ENCODE measurements around the gene NOP16. TPM values are rescaled to one million over a fixed set of nuclear protein-coding genes. Genes with fewer than 3 reads are reported as not detected.

Gene NOP16
- total and polyA plus RNA-seq, 2 of the 13 experiments (the other 11 are each of a cell fraction or from before 2014, with no cell fraction given): 43.3 to 48.4 TPM

GRCh38 chr5:176391479-176391878, 3.1 kb upstream of the NOP16 start (continued):
- TF ChIP-seq, protein P1, sequence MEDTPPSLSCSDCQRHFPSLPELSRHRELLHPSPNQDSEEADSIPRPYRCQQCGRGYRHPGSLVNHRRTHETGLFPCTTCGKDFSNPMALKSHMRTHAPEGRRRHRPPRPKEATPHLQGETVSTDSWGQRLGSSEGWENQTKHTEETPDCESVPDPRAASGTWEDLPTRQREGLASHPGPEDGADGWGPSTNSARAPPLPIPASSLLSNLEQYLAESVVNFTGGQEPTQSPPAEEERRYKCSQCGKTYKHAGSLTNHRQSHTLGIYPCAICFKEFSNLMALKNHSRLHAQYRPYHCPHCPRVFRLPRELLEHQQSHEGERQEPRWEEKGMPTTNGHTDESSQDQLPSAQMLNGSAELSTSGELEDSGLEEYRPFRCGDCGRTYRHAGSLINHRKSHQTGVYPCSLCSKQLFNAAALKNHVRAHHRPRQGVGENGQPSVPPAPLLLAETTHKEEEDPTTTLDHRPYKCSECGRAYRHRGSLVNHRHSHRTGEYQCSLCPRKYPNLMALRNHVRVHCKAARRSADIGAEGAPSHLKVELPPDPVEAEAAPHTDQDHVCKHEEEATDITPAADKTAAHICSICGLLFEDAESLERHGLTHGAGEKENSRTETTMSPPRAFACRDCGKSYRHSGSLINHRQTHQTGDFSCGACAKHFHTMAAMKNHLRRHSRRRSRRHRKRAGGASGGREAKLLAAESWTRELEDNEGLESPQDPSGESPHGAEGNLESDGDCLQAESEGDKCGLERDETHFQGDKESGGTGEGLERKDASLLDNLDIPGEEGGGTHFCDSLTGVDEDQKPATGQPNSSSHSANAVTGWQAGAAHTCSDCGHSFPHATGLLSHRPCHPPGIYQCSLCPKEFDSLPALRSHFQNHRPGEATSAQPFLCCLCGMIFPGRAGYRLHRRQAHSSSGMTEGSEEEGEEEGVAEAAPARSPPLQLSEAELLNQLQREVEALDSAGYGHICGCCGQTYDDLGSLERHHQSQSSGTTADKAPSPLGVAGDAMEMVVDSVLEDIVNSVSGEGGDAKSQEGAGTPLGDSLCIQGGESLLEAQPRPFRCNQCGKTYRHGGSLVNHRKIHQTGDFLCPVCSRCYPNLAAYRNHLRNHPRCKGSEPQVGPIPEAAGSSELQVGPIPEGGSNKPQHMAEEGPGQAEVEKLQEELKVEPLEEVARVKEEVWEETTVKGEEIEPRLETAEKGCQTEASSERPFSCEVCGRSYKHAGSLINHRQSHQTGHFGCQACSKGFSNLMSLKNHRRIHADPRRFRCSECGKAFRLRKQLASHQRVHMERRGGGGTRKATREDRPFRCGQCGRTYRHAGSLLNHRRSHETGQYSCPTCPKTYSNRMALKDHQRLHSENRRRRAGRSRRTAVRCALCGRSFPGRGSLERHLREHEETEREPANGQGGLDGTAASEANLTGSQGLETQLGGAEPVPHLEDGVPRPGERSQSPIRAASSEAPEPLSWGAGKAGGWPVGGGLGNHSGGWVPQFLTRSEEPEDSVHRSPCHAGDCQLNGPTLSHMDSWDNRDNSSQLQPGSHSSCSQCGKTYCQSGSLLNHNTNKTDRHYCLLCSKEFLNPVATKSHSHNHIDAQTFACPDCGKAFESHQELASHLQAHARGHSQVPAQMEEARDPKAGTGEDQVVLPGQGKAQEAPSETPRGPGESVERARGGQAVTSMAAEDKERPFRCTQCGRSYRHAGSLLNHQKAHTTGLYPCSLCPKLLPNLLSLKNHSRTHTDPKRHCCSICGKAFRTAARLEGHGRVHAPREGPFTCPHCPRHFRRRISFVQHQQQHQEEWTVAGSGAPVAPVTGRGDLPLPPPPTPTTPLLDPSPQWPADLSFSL (CRISPR knock-in tag; IDR thresholded peaks at IDR 0.05): no peak
- no peak for TF ChIP-seq ZBTB7A (CRISPR knock-in tag; IDR thresholded peaks at IDR 0.05)
- TF ChIP-seq SMAD3 (CRISPR knock-in tag; IDR thresholded peaks at IDR 0.05): no peak
- TF ChIP-seq ZNF343 (CRISPR knock-in tag; IDR thresholded peaks at IDR 0.05): no peak
- TF ChIP-seq CC2D1A (CRISPR knock-in tag; IDR thresholded peaks at IDR 0.05): no peak
- no peak for TF ChIP-seq ZNF280D (CRISPR knock-in tag; IDR thresholded peaks at IDR 0.05)
- TF ChIP-seq ISX (CRISPR knock-in tag; conservative IDR thresholded peaks at IDR 0.05): no peak
